Stimulated activated CD8-positive, alpha-beta memory T cell treated with anti-CD3 and anti-CD28 coated beads, Interleukin-4, amount 100 ng/mL, for 48 hours (primary cell): ENCODE measurements around the gene TOP2B.
A peak's percentile ranks its signal among the peaks of the same experiment; 100 is the strongest.

ENCODE experiments used
- DNase-seq: peaks from one replicate; pipeline ENCODE4 v3.0.0-alpha.2; 2020

The TOP2B gene, protein sequence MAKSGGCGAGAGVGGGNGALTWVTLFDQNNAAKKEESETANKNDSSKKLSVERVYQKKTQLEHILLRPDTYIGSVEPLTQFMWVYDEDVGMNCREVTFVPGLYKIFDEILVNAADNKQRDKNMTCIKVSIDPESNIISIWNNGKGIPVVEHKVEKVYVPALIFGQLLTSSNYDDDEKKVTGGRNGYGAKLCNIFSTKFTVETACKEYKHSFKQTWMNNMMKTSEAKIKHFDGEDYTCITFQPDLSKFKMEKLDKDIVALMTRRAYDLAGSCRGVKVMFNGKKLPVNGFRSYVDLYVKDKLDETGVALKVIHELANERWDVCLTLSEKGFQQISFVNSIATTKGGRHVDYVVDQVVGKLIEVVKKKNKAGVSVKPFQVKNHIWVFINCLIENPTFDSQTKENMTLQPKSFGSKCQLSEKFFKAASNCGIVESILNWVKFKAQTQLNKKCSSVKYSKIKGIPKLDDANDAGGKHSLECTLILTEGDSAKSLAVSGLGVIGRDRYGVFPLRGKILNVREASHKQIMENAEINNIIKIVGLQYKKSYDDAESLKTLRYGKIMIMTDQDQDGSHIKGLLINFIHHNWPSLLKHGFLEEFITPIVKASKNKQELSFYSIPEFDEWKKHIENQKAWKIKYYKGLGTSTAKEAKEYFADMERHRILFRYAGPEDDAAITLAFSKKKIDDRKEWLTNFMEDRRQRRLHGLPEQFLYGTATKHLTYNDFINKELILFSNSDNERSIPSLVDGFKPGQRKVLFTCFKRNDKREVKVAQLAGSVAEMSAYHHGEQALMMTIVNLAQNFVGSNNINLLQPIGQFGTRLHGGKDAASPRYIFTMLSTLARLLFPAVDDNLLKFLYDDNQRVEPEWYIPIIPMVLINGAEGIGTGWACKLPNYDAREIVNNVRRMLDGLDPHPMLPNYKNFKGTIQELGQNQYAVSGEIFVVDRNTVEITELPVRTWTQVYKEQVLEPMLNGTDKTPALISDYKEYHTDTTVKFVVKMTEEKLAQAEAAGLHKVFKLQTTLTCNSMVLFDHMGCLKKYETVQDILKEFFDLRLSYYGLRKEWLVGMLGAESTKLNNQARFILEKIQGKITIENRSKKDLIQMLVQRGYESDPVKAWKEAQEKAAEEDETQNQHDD (N-terminal part only)

GRCh38 chr3:25664812-25665314, at the start of gene TOP2B:
TSS of gene TOP2B (minus strand) at chr3:25664907. CDS start at chr3:25664297, 610 bp downstream.
- DNase-seq = peak; percentile 95

DNA sequence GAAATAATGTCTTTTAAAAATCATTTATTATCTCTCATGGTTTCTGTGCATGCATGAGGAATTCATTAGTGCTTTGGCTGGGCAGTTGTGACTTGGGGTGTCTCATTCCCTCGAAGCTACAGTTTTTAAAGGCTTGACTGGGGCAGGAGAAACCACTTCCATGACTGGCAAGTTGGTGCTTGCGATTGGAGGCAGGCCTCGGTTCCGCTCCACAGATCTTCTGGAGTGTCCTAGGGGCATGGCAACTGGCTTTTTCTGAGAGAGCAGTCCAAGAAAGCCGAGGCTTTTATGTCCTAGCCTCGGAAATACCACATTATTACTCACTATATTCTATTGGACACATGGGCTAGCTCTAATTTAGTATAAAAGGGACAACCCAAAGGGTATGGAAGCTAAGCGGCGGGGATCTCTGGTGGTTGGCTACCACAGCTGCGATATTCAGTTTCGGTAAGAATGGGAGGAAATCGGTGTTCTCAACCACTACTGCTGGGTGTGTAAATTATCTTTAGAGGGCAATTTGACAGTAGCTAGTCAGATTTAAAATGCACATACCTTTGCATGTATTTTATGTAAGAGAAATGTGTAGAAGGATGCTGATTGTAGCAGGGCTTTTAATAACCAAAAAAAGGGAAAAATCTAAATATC, 48.8 kb upstream of the TOP2B start:
- DNase-seq = no peak

GRCh38 chr3:25711090-25711489, 46.4 kb upstream of the TOP2B start:
- no peak for DNase-seq

GRCh38 chr3:25708036-25708435, 43.3 kb upstream of the TOP2B start:
- no peak for DNase-seq

DNA sequence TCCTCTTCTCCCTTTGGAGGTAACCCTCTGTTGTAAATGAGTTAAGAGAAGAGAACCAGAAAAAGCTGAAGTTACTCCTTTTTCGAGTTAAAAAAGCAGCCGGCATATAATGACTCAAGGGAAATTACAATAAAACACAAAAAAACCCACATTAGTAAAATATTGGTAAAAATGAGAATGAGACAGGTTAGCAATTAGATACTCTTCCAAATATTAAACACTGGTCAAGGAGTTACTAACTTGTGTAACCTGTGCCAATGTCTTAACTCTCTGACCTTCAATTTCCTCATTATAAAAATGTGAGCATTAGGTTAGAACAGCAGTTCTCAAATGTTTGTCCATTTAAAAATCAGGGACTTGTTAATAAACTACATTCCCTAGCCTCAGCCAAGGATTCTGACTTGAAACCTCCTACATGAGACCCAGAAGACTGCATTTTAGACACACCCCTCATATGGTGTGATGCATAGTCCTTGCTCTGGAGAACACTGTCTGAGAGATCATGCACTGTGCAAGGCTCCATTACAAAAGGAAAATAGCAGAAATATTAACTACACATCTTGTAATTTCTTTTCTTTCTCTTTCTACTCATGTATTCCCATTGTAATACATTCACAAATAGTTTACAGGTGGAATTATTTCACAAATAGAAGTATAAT, 42.7 kb upstream of the TOP2B start:
- DNase-seq = no peak

DNA sequence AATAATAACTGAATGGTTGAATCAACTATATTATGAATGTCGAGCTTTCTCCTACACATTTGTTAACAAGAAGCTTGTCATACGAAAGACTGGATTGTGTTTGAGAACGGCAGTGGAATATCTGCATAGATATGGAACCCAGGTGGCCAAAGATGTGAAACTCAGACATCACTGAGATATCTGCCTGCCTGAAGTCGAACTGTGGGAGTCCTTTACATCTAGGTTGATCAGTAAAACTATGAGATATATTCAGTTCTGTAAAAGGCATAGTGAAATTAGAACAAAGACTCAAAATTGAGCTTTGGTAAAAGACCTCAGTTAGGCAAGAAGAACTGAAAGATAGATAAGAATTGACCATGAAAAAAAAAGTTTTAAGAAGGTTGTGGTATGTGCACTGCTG, 41.5 kb upstream of the TOP2B start:
- no peak for DNase-seq

DNA sequence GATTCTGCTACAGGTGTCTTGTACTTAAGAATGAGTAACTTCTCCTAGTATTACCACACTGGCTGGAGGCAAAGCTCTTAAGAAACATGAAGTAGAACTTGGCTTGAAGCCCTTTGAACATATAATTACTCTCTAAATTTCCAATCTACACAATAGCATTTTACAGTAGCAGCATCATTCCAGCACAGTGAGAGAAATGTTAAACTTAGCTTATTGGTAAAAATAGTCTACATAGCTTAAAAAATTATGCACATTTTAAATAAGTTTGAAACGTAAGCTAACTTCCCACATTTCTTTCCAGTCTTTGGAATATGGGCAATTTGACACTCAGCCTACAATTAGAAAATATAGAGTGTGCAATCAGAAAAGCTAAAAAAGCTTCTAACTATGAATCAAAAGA, 32.8 kb upstream of the TOP2B start:
- no peak for DNase-seq

GRCh38 chr3:25695731-25696420, 31.2 kb upstream of the TOP2B start:
- DNase-seq = no peak

DNA sequence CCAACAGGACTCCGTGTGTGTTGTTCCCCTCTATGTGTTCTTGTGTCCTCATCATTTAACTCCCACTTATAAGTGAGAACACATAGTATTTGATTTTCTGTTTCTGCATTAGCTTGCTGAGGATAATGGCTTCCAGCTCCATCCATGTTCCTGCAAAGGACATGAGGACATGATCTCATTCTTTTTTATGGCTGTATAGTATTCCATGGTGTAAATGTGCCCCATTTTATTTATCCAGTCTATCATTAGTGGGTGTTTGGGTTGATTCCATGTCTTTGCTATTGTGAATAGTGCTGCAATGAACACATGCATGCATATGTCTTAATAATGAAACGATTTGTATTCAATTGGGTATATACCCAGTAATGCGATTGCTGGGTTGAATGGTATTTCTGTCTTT, 28.5 kb upstream of the TOP2B start:
- no peak for DNase-seq

- DNase-seq = no peak
These were observed 27.6 kb upstream of the TOP2B start for GRCh38 chr3:25692341-25692740.

DNA sequence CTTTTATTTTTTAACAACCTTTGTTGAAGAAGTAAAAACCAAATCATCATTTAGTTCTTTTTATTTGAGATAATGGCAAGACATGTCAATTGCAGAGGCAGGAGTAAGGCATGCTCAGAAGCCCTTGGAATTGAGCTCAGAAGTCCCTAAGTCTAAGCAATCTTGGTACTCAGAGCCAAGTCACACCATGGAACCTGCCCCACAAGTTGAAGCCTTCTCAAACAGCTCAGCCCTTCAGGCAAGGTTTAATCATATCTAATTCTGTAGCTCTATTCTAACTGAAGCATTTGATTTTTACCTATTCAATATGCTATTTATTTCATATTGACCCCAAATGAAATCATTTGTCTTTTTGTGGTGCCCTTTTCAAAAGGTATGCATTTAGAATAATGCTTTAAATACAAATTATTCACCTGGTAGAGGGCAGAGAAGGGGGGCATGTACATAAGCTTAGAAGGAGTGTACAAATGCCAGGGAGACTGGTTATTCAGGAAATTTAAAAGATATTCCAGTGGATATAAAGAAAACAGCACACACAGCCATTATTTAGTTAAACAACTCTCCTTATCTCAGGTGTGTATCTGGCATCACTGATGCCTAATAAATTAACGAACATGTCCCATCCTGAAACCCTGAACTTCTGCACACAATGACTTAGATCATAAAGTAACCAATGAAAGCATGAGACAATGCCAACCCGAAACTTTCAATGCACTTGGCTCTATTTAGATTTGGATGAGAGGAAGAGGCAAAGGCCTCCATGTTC, 26.2 kb upstream of the TOP2B start:
- no peak for DNase-seq

DNA sequence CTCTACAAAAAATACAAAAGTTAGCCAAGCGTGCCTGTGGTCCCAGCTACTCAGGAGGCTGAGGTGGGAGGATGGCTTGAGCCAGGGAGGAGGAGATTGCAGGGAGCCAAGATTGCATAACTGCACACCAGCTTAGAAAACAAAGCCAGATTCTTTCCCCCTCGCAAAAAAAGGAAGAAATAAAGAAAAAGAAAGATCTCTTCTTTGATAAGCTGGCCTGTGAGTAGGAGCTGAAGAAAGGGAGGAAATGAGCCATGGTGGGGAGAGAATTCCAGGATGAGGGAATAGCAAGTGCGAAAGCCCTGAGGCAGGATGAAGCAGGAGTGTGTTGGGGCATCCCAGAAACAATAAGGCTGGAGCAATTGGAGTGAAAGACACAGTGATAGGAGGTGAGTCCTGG, 24.5 kb upstream of the TOP2B start:
- DNase-seq = no peak

GRCh38 chr3:25687742-25688141, 23.0 kb upstream of the TOP2B start:
- DNase-seq = no peak

DNA sequence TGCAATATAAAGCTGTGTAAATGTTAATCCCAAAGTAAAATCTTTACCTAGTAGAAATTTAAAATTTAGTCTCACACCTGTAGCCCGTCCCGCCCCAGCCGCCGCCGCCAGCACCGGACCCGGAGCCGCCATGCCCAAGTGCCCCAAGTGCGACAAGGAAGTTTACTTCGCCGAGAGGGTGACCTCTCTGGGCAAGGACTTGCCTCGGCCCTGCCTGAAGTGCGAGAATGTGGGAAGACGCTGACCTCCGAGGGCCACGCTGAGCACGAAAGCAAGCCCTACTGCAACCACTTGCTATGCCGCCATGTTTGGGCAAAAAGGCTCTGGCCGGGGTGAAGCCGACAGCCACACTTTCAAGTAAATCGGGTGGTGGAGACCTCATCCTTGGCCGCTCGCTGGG, 22.1 kb upstream of the TOP2B start:
- DNase-seq = no peak

DNA sequence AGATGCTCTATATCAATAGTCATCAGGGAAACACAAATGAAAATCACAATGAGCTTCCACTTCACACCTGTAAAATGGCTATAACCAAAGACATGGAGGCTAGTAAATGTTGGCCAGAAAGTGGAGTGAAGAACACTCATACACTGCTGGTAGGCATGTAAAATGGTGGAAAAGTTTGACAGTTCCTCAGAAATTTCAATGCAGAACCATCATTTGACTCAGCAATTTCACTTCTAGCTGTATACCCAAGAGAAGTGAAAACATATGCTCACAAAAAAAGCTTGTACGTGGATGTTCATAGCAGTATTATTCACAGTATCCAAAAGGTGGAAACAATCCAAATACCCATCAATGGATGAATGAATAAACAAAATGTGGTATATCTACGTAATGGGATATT, 19.2 kb upstream of the TOP2B start:
- DNase-seq = no peak

- DNase-seq = no peak
These were observed 18.7 kb upstream of the TOP2B start for GRCh38 chr3:25683410-25683809.

DNA sequence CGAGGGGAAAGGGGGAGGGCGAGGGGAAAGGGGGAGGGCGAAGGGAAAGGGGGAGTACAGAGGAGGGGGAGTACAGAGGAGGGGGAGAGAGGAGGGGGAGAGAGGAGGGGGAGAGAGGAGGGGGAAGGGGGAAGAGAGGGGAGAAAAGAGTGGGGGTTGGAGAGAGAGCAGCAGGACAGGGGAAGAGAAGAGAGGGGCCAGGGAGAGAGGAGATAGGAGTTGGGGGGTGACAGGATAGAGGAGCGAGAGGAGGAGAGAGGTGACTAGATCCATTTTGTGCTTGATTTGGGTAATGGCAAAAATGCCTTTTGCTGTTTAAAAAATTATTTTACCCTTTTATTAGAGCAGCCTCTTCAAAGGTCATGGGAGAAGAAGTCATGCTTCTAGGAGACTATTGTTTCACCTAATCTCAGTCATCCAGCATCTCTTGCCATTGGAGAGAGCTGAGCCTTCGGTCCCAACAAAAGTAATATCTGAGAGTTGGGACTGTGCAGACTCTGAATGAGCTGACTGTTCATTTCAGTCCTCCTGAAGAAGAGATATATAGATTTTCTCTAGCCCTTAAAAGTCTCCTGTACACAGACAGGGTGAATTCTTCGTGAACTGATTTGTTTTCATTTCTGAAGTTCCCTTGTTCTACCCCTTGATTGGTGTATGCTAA, 15.1 kb upstream of the TOP2B start:
- no peak for DNase-seq

- no peak for DNase-seq
These were observed 14.5 kb upstream of the TOP2B start for GRCh38 chr3:25679166-25679565.

GRCh38 chr3:25678581-25678980, 13.9 kb upstream of the TOP2B start:
- no peak for DNase-seq

DNA sequence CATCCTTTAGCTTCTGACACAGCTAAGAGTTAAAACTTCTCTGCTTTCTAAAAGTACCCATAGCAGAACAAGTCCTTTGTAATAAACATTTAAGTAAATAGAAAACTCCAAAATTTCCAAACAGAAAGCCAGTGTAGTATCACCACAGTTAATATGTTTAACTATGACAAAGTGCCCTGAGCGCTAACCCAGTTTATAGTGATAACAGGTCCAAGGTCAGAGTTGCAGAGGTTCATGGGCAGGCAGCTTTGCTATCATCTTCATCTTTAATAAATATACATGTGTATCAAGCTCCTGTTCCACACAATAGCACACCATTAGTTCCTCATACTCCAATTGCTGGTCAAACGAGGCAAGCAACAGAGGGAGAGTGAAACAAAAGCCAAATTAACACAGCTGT, 12.4 kb upstream of the TOP2B start:
- no peak for DNase-seq
